ENCODE data around the gene METTL15.
"Not testable (repeated sequence)": the region's sequence is repeated elsewhere in the genome, so short reads cannot be mapped to it uniquely, and the experiment has no call there.

Gene METTL15, protein sequence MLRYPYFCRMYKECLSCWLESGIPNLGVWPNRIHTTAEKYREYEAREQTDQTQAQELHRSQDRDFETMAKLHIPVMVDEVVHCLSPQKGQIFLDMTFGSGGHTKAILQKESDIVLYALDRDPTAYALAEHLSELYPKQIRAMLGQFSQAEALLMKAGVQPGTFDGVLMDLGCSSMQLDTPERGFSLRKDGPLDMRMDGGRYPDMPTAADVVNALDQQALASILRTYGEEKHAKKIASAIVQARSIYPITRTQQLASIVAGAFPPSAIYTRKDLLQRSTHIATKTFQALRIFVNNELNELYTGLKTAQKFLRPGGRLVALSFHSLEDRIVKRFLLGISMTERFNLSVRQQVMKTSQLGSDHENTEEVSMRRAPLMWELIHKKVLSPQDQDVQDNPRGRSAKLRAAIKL

DNA sequence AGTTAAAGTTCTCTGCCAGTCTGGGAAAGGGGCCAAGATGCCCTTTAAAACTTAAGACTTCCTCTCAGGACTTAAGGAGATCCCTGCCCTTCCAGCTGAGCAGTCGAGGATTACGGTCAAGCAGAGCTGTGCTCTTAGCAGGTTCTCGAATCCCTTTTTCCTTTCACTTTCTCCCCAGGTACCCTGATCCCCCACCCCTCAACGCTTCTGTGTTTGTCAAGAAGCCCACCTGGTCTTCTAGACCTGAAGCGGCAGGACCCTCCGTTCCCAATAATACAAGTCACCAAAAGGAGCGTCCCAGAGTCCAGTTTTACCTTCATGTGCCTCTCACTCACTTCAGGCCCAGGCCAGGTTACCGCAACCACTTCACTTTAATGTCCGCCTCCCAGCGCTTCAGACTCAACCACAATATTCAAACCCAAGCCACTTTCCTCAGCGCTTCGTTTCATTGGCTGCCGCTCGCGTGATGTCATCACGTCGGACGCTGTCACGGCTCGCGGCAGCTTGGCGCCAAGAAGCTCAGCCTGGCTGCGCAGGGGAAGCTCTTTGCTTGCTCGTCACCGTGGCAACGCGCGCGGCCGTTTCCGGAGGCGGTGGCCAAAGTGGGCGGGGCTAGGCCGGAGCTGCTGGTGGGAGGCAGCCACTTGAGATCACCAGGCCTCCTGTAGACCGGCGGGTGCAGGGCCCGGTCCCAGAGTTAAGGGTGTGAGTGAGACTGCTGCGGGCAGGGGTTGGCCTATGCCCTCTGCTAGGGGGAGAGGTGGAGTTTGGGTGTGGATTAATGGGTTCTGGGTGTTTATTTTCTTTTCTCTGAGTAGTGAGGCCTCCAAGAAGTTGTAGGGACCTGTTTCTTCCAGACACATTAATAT, at the start of gene METTL15, which contains the start of gene KIF18A:
Gene METTL15 (plus strand): TSS at position 639 of the 869 bp plus-strand sequence. CDS start 4,947 bp downstream, outside the sequence.
Gene KIF18A (minus strand): TSS at position 407 of the 869 bp plus-strand sequence. CDS start 10,209 bp downstream, outside the sequence.
- peak; percentile 90 to 92 for DNase-seq (ENCODE audit: low read depth in 1 of 2, low spot score in 1 of 2)

DNA sequence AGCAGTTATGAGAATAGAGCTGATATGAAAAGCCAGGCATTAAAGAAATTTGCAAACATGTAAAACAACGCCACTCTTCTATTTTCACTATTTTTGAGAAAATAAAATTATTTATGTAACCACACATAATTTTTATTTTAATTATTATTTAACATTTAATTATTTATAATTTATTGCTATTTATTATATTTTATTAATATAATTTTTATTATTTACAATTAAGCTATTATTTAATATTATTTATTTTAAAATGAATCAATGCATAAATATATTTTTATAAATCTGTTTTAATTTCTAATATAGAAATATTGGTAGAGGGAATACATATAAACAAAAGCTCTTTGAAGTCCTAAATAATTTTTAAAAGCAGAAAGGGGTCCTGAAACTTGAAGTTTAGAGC, 36.9 kb upstream of the METTL15 start:
- no peak for DNase-seq (ENCODE audit: low read depth in 1 of 2, low spot score in 1 of 2)

DNA sequence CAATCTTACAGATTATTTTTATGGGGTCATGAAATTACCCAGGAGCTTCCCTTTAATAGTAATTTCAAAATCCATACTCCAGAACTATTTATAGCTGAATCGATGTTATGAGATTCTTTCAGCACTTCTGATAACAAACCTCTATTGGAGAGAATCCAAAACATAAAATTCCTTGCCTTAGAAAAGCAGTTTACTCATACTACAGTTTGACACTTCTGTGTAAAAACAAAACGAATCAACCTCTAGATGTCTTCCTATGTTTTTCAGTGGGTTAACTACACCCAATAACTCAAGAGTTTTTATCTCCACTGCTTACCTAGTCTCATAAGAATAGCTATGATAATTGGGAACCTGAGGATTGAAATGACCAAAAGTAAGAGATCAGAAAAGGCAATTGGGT, 35.9 kb upstream of the METTL15 start:
- no peak for DNase-seq (ENCODE audit: low read depth in 1 of 2, low spot score in 1 of 2)

DNA sequence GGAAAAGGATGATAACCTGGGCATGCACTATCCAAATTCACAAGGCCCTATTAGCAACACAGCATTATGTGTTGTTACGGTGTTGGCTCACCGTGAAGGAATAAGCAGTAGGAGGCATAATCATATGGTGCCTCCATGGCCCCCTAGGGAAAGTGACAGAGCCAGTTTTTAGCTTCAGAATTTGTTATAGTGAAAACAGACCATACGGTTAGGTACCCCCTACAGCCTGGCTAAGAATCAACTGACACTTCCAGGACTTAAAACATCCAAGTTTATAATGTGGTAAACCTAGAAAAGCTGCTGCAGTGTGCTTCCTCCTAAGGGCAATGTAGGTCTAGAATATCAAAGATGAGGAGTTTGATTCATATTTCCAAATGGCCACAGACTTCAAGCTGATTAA, 30.7 kb upstream of the METTL15 start:
- DNase-seq (ENCODE audit: low read depth in 1 of 2, low spot score in 1 of 2), result no peak

DNA sequence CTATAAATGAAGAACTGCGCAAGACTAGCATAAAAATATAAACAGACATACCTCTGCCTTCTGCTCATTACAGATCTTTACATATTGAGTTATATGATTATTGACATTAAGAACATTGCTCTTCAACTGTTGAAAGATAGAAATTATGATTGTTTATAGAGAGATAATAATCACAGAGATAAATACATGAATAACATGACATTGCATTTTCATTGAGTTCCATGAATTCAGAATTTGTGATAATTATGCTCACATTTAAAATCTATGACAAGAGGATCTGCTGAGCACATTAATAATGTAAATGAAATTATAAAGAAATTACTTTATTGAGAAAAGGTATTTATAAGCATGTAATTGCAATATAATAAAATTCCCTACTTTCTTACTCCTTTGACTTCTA, 25.1 kb upstream of the METTL15 start:
- no peak for DNase-seq (ENCODE audit: low read depth in 1 of 2, low spot score in 1 of 2)

DNA sequence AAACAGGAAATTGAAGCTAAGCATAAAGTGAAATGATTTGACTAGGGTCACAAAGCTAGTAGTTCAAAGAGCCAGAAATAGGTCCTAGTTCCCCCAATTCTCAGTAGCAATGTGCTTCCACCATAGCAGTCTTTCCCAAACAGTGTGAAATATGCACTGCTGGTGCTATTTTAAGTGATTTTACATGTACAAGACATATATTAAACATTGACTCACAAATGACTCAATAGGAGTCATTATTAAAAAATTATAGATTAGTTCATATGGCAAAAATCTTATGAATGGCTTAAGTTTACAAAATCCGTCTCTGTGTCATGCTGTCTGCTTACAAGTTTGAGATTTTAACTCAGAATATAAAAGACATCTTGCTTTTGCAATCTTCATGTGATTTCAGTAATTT, 21.6 kb upstream of the METTL15 start:
- DNase-seq (ENCODE audit: low read depth in 1 of 2, low spot score in 1 of 2), result no peak

DNA sequence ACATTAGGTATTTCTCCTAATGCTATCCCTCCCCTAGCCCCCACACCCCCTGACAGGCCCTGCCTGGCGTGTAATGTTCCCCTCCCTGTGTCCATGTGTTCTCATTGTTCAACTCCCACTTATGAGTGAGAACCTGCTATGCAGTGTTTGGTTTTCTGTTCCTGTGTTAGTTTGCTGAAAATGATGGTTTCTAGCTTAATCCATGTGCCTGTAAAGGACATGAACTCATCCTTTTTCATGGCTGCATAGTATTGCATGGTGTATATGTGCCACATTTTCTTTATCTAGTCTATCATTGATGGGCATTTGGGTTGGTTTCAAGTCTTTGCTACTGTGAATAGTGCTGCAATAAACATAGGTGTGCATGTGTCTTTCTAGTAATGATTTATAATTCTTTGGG, 21.0 kb upstream of the METTL15 start:
- DNase-seq (ENCODE audit: low read depth in 1 of 2, low spot score in 1 of 2), result not testable (repeated sequence)

DNA sequence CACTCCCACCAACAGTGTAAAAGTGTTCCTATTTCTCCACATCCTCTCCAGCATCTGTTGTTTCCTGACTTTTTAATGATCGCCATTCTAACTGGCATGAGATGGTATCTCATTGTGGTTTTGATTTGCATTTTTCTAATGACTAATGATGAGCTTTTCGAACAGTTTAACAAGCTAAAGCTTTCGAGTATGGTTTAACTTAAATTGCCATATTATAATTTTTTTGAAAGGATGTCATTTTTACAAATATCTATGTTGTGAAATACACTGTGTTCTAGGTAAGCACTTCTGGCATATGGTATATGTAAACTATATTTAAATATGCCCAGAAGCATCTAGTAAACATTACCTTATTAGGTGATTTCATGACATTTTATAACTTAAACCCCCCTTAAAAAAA, 20.5 kb upstream of the METTL15 start:
- not testable (repeated sequence) for DNase-seq (ENCODE audit: low read depth in 1 of 2, low spot score in 1 of 2)

DNA sequence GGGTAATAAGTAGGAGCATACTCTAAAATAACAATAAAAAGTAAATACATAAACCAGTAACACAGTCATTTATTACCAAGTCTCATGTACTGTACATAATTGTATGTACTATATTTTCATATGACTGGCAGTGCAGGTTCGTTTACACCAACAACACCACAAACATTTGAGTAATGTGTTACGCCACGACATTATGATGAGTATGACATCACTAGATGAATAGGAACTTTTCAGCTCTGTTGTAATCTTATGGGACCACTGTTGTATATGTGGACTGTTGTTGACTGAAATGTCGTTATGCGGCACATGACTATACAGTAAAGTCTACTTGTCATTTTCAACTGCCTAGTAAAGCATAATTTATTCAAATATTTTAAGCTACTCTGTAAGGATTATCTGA, 18.8 kb upstream of the METTL15 start:
- DNase-seq (ENCODE audit: low read depth in 1 of 2, low spot score in 1 of 2), result no peak

DNA sequence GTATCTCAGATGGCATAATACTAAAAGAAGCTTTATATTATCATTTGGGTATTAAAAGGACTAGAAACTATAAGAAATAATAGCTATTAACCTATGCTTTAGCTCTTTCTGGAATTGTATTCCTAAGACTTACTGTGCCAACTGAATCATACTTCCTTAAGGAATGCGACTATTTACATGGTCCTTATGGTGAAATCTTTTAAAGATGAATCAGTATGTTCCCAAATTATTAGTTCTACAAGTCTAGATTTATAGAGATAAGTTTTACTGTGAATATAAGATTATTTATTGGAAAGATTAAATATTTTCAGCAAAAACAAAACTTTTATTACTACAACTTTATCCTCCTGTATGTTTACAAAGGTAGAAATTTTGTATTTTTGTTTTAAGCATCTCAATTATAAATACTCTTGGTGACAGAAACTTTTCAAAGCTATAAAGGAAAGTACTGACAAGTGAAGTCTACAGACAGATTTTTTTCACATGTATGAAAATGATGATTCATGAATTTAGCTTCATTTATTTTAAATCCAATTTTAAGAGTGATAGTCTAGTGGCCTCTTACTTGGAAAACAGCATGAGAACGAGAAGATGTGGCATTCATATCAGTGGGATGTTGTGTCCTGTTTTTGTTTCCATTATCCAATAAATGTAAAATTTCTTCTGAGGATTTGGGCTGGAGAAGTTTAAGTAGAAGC, 18.0 kb upstream of the METTL15 start:
- no peak for DNase-seq (ENCODE audit: low read depth in 1 of 2, low spot score in 1 of 2)

DNA sequence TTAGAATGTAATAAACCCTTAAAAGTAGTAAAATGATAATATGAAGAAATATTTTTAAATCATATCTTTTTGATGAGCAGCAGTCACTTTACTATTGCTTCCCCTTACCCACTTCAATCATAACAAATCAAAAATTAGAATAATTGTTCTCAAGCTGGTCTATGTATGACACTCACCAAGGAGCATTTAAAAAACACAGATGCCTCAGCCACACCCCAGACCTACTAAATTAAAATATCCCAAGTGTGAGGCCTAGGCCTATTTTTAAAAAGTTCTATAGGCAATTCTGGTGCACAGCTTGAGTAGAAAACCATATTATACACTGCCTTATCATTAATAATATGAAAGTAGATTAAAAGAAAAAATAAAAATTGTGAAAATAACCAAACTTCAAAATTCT, 15.4 kb upstream of the METTL15 start:
- DNase-seq (ENCODE audit: low read depth in 1 of 2, low spot score in 1 of 2), result no peak

DNA sequence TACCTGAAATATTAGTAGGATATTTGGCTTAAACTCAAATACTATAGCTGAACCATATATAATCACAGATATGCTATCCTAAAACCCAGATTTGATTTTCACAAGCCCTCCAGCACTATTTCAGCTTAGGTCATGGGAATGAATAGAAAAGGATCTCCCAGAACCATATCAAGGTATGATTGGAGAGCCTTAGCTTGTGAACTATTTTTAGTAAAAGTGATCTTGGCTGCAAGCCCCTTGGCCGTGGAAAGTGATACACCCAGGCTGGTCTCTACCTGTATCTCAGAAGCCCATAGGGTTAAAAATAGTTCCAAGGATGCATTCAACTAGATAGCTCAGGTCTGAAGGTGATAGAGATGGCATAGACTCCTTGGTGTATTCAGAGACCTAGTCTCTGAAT, 9.9 kb upstream of the METTL15 start:
- DNase-seq (ENCODE audit: low read depth in 1 of 2, low spot score in 1 of 2), result no peak

DNA sequence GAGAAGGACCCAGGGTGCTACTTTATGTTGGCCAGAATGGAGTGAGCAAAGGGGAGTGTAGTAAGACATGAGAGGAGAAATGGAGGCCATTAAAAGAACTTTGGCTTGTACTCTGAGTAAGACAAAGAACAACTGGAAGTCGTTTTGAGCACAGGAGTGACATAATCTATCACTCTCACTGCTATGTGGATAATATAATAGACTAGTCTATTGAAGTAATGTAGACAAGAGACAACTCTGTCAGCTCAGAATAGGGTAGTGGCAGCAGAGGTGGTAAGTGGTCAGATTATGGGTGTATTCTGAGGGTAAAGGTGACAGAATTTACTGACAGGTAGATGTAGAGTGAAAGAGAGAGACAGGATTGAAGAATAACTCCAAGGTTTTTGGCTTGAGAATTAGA, 8.5 kb upstream of the METTL15 start:
- DNase-seq (ENCODE audit: low read depth in 1 of 2, low spot score in 1 of 2), result no peak

DNA sequence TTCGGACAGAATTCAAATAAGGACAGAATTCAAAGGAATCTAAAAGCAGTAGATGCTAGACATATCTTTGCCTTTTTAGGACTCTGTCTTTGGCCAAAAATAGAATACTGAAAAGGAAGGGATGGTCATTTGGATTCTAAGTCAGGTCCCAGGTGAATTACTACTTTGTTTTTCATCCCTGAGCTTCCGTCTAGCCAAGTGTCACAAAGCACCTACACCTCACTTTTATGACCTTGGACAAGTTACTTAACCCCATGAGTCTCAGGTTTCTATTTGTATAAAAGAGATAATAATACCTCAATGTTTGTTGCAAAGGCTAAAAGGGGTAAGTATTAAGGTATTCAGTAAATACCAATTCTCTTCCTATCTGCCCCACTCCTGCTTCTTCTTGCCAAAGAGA, 7.5 kb upstream of the METTL15 start:
- no peak for DNase-seq (ENCODE audit: low read depth in 1 of 2, low spot score in 1 of 2)

DNA sequence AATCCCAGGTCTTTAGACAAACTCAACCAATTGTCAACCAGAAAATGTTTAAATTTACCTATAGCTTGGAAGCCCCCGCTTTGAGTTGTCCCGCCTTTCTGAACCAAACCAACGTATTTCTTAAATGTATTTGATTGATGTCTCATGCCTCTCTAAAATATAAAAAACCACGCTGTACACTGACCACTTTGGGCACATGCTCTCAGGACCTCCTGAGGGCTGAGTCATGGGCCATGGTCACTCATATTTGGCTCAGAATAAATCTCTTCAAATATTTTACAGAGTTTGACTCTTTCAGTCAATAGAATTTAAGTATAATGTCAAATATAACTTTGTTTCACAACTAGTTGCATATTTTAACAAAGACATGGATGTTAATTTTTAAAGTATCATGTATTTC, 5.9 kb upstream of the METTL15 start:
- DNase-seq (ENCODE audit: low read depth in 1 of 2, low spot score in 1 of 2), result not testable (repeated sequence)

DNA sequence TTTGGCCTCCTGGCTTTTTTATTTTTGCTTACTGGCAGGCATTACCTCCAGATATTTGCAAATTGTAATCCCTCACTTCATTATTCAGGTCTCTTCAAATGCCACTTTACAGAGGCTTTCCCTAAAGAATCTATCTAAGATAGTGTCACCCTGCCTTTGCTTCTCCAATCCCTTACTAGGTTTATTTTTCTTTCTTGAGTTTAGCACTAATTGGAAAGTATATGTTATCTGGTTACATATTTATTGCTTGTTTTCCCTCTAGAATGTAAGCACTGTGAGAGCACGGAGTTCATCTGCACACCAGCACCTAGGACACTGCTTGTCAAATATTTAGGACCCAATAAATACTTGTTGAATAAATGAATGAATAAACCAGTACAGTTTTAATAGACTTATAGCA, 3.8 kb upstream of the METTL15 start:
- no peak for DNase-seq (ENCODE audit: low read depth in 1 of 2, low spot score in 1 of 2)

DNA sequence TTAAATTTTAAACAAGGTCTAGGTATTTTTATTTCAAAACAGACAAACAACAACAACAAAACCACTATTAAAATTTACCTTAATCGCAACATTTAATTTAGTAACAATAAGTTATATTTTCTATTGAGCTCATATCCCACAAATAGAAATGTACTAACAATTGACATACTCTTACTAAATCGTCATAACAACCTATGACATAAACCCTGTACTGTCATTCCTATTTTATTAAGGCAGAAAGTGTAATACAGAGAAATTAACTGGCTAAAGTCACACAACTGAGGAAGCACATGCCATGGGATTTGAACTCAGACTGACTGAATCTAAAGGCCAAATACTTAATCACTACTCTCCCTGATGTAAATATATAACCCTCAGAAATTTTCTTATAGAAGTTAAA, 3.2 kb upstream of the METTL15 start:
- no peak for DNase-seq (ENCODE audit: low read depth in 1 of 2, low spot score in 1 of 2)

DNA sequence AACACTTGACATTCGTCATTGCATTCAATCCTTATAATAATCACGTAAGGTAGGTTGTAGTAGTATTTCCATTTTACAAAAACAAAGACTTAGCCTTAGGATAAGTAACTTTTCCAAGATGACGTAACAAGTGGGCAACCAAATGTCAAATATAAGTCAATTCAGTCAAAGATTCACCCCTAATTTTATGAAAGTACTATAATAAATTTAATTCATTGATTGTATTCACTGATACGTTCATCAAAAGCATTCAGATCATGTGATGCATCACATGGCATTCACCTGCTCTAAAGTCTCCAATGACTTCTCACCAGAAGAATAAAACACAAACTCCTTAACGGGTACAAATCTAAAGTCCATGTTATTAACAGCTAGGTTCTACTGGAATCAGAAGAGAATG, 2.3 kb upstream of the METTL15 start:
- no peak for DNase-seq (ENCODE audit: low read depth in 1 of 2, low spot score in 1 of 2)

DNA sequence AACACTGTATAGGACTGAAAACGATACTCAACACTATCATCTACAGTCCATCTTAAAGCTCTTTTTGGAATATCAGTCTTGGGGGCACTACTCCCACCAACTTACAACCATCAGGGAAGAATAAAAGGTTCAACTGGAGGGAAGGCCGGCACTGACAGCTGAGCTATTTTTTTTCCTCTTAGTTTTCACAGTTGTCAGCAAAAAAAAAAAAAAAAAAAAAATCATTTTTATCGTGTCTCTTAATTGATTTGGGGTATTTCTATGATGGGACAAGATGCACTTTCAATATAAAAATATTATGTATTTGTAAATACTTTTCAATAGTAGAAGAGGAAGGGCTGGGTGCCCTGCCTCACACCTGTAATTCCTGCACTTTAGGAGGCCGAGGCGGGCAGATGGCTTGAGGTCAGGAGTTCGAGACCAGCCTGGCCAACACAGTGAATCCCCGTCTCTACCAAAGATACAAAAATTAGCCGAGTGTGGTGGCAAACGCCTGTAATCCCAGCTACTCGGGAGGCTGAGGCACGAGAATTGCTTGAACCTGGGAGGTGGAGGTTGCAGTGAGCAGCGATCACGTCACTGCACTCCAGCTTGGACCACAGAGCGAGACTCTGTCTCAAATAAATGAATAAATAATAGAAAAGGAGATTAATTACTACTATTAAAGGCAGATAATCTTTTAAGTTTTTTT, 1.7 kb upstream of the METTL15 start:
- no peak for DNase-seq (ENCODE audit: low read depth in 1 of 2, low spot score in 1 of 2)

DNA sequence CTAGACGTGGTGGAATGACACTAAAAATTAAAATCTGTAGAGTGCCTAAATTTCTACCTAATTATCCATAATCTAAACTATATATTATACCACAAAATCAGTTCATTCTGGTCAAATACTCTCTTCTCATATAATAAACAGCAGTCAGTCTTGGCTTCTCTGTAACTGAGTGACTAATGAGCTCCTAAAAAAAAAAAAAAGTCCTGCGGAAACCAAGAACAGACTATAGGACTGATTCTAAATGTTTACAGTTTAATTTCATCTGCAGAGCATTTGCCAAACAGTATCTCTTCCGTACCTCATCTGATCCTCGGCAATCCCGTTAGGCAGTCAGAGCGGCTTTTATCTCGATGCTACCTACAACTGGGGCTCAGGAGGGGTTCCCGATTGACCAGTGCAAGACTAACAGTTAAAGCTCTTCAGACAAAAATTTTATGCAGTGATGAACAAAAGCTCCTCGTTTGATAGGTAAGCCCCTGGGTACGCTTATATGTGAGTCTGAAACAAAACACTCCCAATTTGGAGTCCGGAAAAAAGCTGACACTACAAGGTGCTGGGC, 918 bp upstream of the METTL15 start:
- DNase-seq (ENCODE audit: low read depth in 1 of 2, low spot score in 1 of 2), result no peak

DNA sequence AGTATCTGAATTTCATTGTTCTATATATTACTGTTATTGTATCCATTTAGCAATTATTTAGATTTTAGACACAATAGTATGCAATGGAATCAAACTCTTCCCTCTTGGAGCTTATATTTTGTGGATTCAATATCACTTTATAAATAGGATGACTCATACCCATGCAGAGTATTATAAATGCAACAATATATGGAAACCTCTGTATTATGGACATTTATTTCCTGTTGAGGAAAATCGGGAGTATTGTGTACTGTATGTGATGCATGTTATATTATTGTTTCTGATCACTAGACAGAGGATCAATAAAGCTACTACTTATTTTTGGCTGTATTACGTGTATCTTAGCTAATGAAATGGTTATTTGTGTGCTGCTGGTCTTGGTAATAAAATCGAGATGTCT, 770 bp downstream of the METTL15 start:
- DNase-seq (ENCODE audit: low read depth in 1 of 2, low spot score in 1 of 2), result no peak
